ENCODE measurements around the gene PCDHA2.

DNA sequence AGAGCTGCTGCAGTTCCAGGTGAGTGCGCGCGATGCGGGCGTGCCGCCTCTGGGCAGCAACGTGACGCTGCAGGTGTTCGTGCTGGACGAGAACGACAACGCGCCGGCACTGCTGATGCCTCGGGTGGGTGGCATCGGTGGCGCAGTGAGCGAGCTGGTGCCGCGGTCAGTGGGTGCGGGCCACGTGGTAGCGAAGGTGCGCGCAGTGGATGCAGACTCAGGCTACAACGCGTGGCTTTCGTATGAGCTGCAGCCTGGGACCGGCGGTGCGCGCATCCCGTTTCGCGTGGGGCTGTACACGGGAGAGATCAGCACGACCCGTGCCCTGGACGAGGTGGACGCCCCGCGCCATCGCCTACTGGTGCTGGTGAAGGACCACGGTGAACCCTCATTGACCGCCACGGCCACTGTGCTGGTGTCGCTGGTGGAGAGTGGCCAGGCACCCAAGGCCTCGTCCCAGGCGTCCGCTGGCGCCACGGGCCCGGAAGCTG lies 8.2 kb downstream of the PCDHA2 start:
- TF ChIP-seq, protein P1, sequence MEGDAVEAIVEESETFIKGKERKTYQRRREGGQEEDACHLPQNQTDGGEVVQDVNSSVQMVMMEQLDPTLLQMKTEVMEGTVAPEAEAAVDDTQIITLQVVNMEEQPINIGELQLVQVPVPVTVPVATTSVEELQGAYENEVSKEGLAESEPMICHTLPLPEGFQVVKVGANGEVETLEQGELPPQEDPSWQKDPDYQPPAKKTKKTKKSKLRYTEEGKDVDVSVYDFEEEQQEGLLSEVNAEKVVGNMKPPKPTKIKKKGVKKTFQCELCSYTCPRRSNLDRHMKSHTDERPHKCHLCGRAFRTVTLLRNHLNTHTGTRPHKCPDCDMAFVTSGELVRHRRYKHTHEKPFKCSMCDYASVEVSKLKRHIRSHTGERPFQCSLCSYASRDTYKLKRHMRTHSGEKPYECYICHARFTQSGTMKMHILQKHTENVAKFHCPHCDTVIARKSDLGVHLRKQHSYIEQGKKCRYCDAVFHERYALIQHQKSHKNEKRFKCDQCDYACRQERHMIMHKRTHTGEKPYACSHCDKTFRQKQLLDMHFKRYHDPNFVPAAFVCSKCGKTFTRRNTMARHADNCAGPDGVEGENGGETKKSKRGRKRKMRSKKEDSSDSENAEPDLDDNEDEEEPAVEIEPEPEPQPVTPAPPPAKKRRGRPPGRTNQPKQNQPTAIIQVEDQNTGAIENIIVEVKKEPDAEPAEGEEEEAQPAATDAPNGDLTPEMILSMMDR (conservative IDR thresholded peaks at IDR 0.05 in 1 of 2, IDR thresholded peaks at IDR 0.05 in 1 of 2; ENCODE audit: extremely low read depth in 1 of 2, insufficient read depth in 1 of 2, low read depth in 1 of 2, low read length in 2 of 2): no peak
- no peak for TF ChIP-seq EZH2 (IDR thresholded peaks at IDR 0.05; ENCODE audit: borderline replicate concordance, low read length)

Measured in mammary epithelial cell (primary cell).